Transverse colon (tissue), 4 donors: ENCODE measurements around the gene ERG. TPM values are rescaled to one million over a fixed set of nuclear protein-coding genes. Genes with fewer than 3 reads are reported as not detected.

ENCODE experiments used
- DNase-seq: peaks from one replicate; pipeline ENCODE4 v3.0.0-alpha.2; 2019
- H3K27ac ChIP-seq, 4 donors: fragments of 200-600 bp; sonication (generic); 2 replicates each; pipeline ENCODE4 v1.5.1; 2016 to 2018; ENCODE audit warnings: inconsistent platforms in 4 of 4
- H3K27me3 ChIP-seq: fragments of 200-600 bp; sonication (generic); 2 replicates; pipeline ENCODE4 v1.5.1; 2017; ENCODE audit warnings: inconsistent platforms
- H3K36me3 ChIP-seq, 4 donors: fragments of 200-600 bp; sonication (generic); 2 replicates each; pipeline ENCODE4 v1.5.1; 2017 to 2019; ENCODE audit warnings: inconsistent platforms in 4 of 4
- H3K4me1 ChIP-seq, 4 donors: fragments of 200-600 bp; sonication (generic); 2 replicates each; pipeline ENCODE4 v1.5.1; 2017 to 2020; ENCODE audit warnings: inconsistent platforms in 4 of 4
- H3K4me3 ChIP-seq, 4 donors: fragments of 200-600 bp; sonication (generic); 1 replicate in 1 of 4; 2 replicates in 3 of 4; pipeline versions ENCODE4 v1.5.1 to v1.6.1; 2017 to 2019; ENCODE audit warnings: inconsistent platforms in 4 of 4
- H3K9me3 ChIP-seq, 2 donors: fragments of 200-600 bp; sonication (generic); 2 replicates each; pipeline ENCODE4 v1.5.1; 2017 to 2019; ENCODE audit warnings: inconsistent platforms in 2 of 2
- EP300 ChIP-seq: sonication (generic); formaldehyde crosslinking; IDR thresholded peaks from one replicate; pipeline ENCODE4 v1.6.1; 2017; ENCODE audit warnings: antibody characterized with exemption, low read depth
- POLR2A ChIP-seq: fragments of 450-650 bp; IDR thresholded peaks from one replicate; pipeline ENCODE4 v1.6.1; 2016; ENCODE audit warnings: antibody characterized with exemption, mild to moderate bottlenecking, moderate library complexity
- POLR2AphosphoS5 ChIP-seq, 3 donors: sonication (generic); formaldehyde crosslinking; IDR thresholded peaks; one replicate each; pipeline ENCODE4 v1.6.1; 2016; ENCODE audit warnings: antibody characterized with exemption in 3 of 3
- WGBS, 2 donors: methylation state at CpG; one replicate each; pipeline ENCODE4 v1.1.5; 2018; ENCODE audit warnings: low coverage in 1 of 2; 5-methylcytosine and 5-hydroxymethylcytosine counted together
- in situ Hi-C, 4 donors: fragments of 200-750 bp; cut with MboI; loops; one replicate each; pipeline versions ENCODE4 v1.15.0 to v1.15.1; 2017; ENCODE audit warnings: low sequenced_read_pairs in 3 of 4, low pct_ligation_motif_present in 1 of 4, low pct_unique_long_range_greater_than_20kb in 1 of 4
- intact Hi-C: fragments of 100-400 bp; cut with DNase I; formaldehyde crosslinking; loops from one replicate; pipeline ENCODE4 v1.15.1; 2023; ENCODE audit warnings: low total_unique reads
- total RNA-seq, 4 donors: library from RNA; depleted of rRNA; stranded (reverse); fragments of >200 nt; gene quantifications; one replicate each; pipeline ENCODE4 v1.1.0, GENCODE V29; 2016
- TF ChIP-seq, protein P1 (sequence below), 5 experiments: fragments of 200-600 bp in 3 of 5; fragments of 450-650 bp in 2 of 5; sonication (generic) in 3 of 5; IDR thresholded peaks; 1 replicate in 2 of 5; 2 replicates in 3 of 5; pipeline ENCODE4 v1.5.1; 2016 to 2017; ENCODE audit warnings: antibody characterized with exemption in 5 of 5, inconsistent platforms in 3 of 5, mild to moderate bottlenecking in 2 of 5, moderate library complexity in 1 of 5

Gene ERG
- total RNA-seq, 4 donors from 2014 or later = 1.5 to 8.6 (median 3.7) TPM

DNA sequence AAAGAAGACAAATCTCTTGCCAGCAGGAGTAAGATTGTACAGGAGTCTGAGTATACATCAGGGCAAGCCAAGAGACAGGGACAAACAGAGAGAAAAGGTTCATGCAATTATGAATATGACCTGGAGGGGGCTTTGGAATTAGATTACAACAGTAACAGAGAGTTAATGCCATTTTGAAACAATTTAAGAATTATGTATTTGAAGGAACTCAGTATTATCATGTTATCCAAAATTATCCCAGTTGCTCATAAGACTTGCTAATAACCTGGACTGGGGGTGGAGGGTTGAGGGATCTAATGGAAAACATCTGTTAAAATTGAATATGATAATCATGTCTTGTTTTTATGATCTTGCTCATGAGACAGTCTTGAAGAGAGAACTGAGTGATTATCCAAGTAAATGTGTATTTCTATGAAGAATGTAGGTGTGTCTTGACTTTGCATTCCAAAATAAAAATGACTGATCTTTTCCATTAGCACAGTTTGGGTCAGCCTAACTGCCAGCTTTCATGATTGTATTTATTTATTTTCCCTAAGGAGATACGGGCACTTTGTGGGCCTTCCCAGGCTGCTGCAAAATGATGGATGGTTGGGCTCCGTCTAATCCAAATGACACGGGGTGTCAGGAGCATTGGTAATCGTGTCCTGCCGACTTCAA, 117.7 kb downstream of the ERG start:
- no peak overlapping the region for H3K27ac ChIP-seq
- no peaks in the 10 kb centered on the region for H3K4me1 ChIP-seq
- whole genome bisulfite sequencing, 2 donors = 67 to 79% methylated on average over 4 to 5 of the region's 5 CpGs
- TF ChIP-seq, protein P1, sequence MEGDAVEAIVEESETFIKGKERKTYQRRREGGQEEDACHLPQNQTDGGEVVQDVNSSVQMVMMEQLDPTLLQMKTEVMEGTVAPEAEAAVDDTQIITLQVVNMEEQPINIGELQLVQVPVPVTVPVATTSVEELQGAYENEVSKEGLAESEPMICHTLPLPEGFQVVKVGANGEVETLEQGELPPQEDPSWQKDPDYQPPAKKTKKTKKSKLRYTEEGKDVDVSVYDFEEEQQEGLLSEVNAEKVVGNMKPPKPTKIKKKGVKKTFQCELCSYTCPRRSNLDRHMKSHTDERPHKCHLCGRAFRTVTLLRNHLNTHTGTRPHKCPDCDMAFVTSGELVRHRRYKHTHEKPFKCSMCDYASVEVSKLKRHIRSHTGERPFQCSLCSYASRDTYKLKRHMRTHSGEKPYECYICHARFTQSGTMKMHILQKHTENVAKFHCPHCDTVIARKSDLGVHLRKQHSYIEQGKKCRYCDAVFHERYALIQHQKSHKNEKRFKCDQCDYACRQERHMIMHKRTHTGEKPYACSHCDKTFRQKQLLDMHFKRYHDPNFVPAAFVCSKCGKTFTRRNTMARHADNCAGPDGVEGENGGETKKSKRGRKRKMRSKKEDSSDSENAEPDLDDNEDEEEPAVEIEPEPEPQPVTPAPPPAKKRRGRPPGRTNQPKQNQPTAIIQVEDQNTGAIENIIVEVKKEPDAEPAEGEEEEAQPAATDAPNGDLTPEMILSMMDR (IDR thresholded peaks at IDR 0.05) = peak in 2 of 5 experiments; percentile 8 to 14
- TF ChIP-seq EP300 = no peak
- TF ChIP-seq POLR2AphosphoS5 (IDR thresholded peaks at IDR 0.05) = no peak
- TF ChIP-seq POLR2A = no peak
- no peak for DNase-seq
- in situ Hi-C loops (no loop called here), intact Hi-C loops (no loop called here)
- H3K4me3 ChIP-seq = no peak overlapping the region
- H3K9me3 ChIP-seq = no peaks in the 10 kb centered on the region
- H3K36me3 ChIP-seq = no peaks in the 10 kb centered on the region
- no peaks in the 10 kb centered on the region for H3K27me3 ChIP-seq

GRCh38 chr21:38379147-38379546, 119.1 kb downstream of the ERG start:
- intact Hi-C loops = no loop called here
- in situ Hi-C loops = no loop called here
- no peaks in the 10 kb centered on the region for H3K4me1 ChIP-seq
- no peaks in the 10 kb centered on the region for H3K27me3 ChIP-seq
- H3K27ac ChIP-seq = no peak overlapping the region
- no peak overlapping the region for H3K4me3 ChIP-seq
- H3K36me3 ChIP-seq = no peaks in the 10 kb centered on the region
- WGBS, 2 donors = 55 to 56% methylated on average over 2 to 3 of the region's 3 CpGs
- TF ChIP-seq POLR2A (no peak), EP300 (no peak), POLR2AphosphoS5 (IDR thresholded peaks at IDR 0.05) (no peak)
- TF ChIP-seq, protein P1 (IDR thresholded peaks at IDR 0.05) = no peak
- no peak for DNase-seq
- no peaks in the 10 kb centered on the region for H3K9me3 ChIP-seq

GRCh38 chr21:38377165-38378088, 120.8 kb downstream of the ERG start:
- TF ChIP-seq POLR2A (no peak), POLR2AphosphoS5 (IDR thresholded peaks at IDR 0.05) (no peak), EP300 (no peak)
- TF ChIP-seq, protein P1 (IDR thresholded peaks at IDR 0.05) = no peak
- H3K36me3 ChIP-seq = no peaks in the 10 kb centered on the region
- no peak overlapping the region for H3K4me3 ChIP-seq
- no peaks in the 10 kb centered on the region for H3K27me3 ChIP-seq
- in situ Hi-C loops (no loop called here), intact Hi-C loops (no loop called here)
- no peak overlapping the region for H3K27ac ChIP-seq
- H3K4me1 ChIP-seq = no peaks in the 10 kb centered on the region
- DNase-seq = no peak
- H3K9me3 ChIP-seq = no peaks in the 10 kb centered on the region
- WGBS, 2 donors = 63 to 66% methylated on average over 2 to 5 of the region's 5 CpGs

DNA sequence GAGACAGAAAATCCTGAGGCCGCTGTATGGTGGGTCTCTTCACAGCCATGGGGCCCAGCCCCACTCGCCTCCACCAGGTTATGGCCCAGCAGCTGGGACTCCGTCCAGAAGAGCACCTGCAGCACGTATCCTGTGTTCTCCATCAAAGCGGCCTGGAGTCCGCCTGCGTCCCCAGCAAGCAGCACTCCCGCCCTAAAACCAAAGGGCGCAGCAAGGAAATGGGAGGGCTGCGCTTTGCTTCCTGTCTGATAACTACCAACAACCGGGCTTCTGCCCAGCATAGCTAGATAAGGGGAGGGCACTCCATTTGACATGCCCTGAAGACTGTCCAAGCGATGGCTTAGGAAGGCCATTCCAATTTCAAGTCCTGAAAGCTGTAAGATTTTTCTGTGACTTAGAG, 121.6 kb downstream of the ERG start:
- DNase-seq = no peak
- 44 to 80% methylated on average over 1 to 12 of the region's 12 CpGs for WGBS, 2 donors
- Histone ChIP-seq H3K36me3 (no peaks in the 10 kb centered on the region), H3K27ac (no peak overlapping the region), H3K4me1 (no peaks in the 10 kb centered on the region), H3K4me3 (no peak overlapping the region), H3K9me3 (no peaks in the 10 kb centered on the region), H3K27me3 (no peaks in the 10 kb centered on the region)
- TF ChIP-seq EP300 (no peak), POLR2AphosphoS5 (IDR thresholded peaks at IDR 0.05) (no peak), POLR2A (no peak)
- TF ChIP-seq, protein P1 (IDR thresholded peaks at IDR 0.05) = no peak
- in situ Hi-C loops (no loop called here), intact Hi-C loops (no loop called here)
